Measurements from ENCODE around the gene TNPO1. TPM values are rescaled to one million over a fixed set of nuclear protein-coding genes. Genes with fewer than 3 reads are reported as not detected.

TNPO1 gene
- total RNA-seq, 1 donor from 2014 or later = 172 TPM

- Mint-ChIP-seq H3K36me3 (ENCODE audit: low read depth) (peaks cover 30% of the 10 kb centered on the region), H3K27me3 (ENCODE audit: low read depth) (no peaks in the 10 kb centered on the region)
These were observed 68.4 kb downstream of the TNPO1 start for GRCh38 chr5:72884892-72885291.

DNA sequence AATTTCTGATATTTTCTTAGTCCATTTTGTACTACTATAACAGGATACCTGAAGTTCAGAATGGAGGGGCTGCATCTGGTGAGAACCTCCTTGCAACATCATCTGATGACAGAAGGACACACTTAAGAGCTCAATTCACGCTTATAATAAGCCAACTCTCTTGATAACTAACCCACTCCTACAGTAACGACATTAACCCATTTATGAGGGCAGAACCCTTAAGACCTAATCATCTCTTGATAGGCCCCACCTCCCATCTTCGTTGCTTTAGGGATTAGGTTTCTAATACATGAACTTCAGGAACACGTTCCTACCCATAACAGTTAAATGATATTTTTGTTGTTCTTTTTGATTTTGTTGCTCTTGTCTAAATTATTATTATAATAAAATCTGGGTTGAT is 69.4 kb downstream of the TNPO1 start:
- Mint-ChIP-seq H3K4me1 (no peaks in the 10 kb centered on the region), H3K9me3 (no peaks in the 10 kb centered on the region), H3K36me3 (ENCODE audit: low read depth) (peaks cover 37% of the 10 kb centered on the region), H3K27ac (ENCODE audit: unreplicated experiment) (no peak overlapping the region), H3K4me3 (no peak overlapping the region), H3K27me3 (ENCODE audit: low read depth) (no peaks in the 10 kb centered on the region)
- TF ChIP-seq CTCF (conservative IDR thresholded peaks at IDR 0.05) = no peak
- no peak for DNase-seq (ENCODE audit: low read depth, low spot score)

More at GRCh38 chr5:72884892-72885291, 68.4 kb downstream of the TNPO1 start:
- Mint-ChIP-seq H3K4me3 (no peak overlapping the region), H3K27ac (ENCODE audit: unreplicated experiment) (no peak overlapping the region), H3K9me3 (no peaks in the 10 kb centered on the region), H3K4me1 (no peaks in the 10 kb centered on the region)
- DNase-seq (ENCODE audit: low read depth, low spot score) = no peak
- TF ChIP-seq CTCF (conservative IDR thresholded peaks at IDR 0.05) = no peak

DNA sequence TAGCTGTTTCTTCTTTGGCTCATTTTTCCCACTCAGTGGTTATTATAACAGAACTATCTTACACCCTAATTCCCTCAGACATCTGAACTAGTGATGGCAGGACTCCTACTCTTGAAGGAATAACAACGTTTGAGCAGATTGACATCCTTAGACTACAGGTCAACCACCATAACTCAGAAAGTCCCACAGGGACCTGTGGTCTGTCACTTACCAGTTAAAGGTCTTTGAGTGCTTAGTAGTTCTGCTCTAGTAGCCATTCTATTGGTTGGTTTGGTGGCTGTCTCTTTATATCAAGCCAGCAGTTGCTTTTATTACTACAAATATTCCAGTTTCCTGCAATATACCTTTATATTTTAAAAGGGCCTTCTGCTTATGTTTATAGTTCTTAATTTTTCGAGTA is 72.1 kb downstream of the TNPO1 start:
- no peaks in the 10 kb centered on the region for H3K4me1 Mint-ChIP-seq
- no peak for TF ChIP-seq CTCF (conservative IDR thresholded peaks at IDR 0.05)
- no peaks in the 10 kb centered on the region for H3K27me3 Mint-ChIP-seq (ENCODE audit: low read depth)
- no peak overlapping the region for H3K27ac Mint-ChIP-seq (ENCODE audit: unreplicated experiment)
- DNase-seq (ENCODE audit: low read depth, low spot score) = no peak
- no peaks in the 10 kb centered on the region for H3K9me3 Mint-ChIP-seq
- peaks cover 39% of the 10 kb centered on the region for H3K36me3 Mint-ChIP-seq (ENCODE audit: low read depth)
- no peak overlapping the region for H3K4me3 Mint-ChIP-seq

DNA sequence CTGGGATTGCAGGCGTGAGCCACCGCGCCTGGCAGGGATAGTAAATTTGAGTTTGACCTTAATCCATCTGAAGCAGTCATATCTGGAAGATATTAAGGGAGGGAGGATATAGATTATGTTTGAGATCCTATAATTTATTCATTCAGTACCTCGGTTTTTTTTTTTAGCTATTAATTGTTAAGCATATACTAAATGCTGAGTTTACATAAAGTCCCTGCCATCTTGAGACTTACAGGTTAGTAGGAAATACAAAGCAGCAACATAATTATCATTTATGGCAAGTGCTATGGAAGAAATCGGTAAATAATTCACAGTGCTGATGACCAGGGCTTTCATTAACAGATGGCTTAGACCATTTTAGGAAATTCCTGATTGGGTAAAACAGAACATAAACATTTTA is 72.9 kb downstream of the TNPO1 start:
- TF ChIP-seq CTCF (conservative IDR thresholded peaks at IDR 0.05) = no peak
- no peaks in the 10 kb centered on the region for H3K4me1 Mint-ChIP-seq
- peaks cover 39% of the 10 kb centered on the region for H3K36me3 Mint-ChIP-seq (ENCODE audit: low read depth)
- no peak overlapping the region for H3K4me3 Mint-ChIP-seq
- no peak overlapping the region for H3K27ac Mint-ChIP-seq (ENCODE audit: unreplicated experiment)
- H3K9me3 Mint-ChIP-seq = no peaks in the 10 kb centered on the region
- DNase-seq (ENCODE audit: low read depth, low spot score) = no peak
- no peaks in the 10 kb centered on the region for H3K27me3 Mint-ChIP-seq (ENCODE audit: low read depth)

DNA sequence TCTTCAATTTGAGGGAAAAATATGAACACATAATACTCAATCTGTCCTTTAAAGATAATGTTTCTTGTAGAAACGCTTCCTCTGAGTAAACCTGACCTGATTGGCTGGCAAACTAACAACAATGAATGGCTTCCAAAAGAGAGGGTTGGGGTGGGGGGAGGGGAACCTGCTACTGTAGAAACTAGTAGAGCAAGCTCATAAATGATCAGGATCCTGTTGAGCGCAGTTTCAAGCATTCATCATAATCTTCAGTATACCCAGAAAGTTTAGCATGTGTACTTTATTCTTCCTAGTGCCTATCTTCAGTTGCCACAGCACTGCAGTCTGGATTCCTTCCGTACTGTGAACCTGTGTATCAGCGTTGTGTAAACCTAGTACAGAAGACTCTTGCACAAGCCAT is 76.4 kb downstream of the TNPO1 start:
- peaks cover 39% of the 10 kb centered on the region for H3K36me3 Mint-ChIP-seq (ENCODE audit: low read depth)
- no peaks in the 10 kb centered on the region for H3K27me3 Mint-ChIP-seq (ENCODE audit: low read depth)
- no peak overlapping the region for H3K4me3 Mint-ChIP-seq
- TF ChIP-seq CTCF (conservative IDR thresholded peaks at IDR 0.05) = no peak
- no peaks in the 10 kb centered on the region for H3K9me3 Mint-ChIP-seq
- no peak overlapping the region for H3K27ac Mint-ChIP-seq (ENCODE audit: unreplicated experiment)
- DNase-seq (ENCODE audit: low read depth, low spot score) = no peak
- H3K4me1 Mint-ChIP-seq = no peaks in the 10 kb centered on the region

DNA sequence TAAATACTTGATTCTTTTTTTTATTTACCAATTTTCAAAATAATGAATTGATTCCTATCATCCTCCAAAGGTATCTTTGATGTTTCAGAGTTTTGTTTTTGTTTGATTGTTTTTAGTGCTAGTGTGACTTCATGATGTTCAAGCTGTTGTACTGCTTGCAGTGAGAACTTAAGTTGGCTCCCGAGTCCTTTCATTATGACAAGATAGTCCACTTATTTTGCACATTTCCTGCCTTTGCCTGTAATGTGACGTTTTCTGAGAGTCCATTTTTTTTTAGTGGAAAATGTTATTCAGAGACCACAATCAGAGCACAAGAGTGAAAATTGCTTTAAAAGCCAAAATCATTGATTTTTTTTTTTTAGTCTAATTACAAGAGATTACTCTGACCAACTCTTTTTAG is 79.3 kb downstream of the TNPO1 start:
- Mint-ChIP-seq H3K9me3 (no peaks in the 10 kb centered on the region), H3K27ac (ENCODE audit: unreplicated experiment) (no peak overlapping the region), H3K4me3 (no peak overlapping the region), H3K36me3 (ENCODE audit: low read depth) (peaks cover 28% of the 10 kb centered on the region), H3K4me1 (no peaks in the 10 kb centered on the region), H3K27me3 (ENCODE audit: low read depth) (no peaks in the 10 kb centered on the region)
- no peak for TF ChIP-seq CTCF (conservative IDR thresholded peaks at IDR 0.05)
- no peak for DNase-seq (ENCODE audit: low read depth, low spot score)

Measured in neural crest cell (in vitro differentiated cells).